ENCODE measurements around the gene ATRNL1.
"Not testable (repeated sequence)": the region's sequence is repeated elsewhere in the genome, so short reads cannot be mapped to it uniquely, and the experiment has no call there.

ATRNL1 gene

GRCh38 chr10:115167751-115168150, 74.6 kb downstream of the ATRNL1 start:
- Histone ChIP-seq H3K27me3 (ENCODE audit: insufficient read depth, poor library complexity, severe bottlenecking) (no peaks in the 10 kb centered on the region), H3K4me1 (ENCODE audit: insufficient read depth, poor library complexity, severe bottlenecking) (no peaks in the 10 kb centered on the region), H3K36me3 (ENCODE audit: low read depth) (no peaks in the 10 kb centered on the region), H3K27ac (ENCODE audit: poor library complexity, severe bottlenecking) (no peak overlapping the region), H3K4me3 (ENCODE audit: severe bottlenecking) (no peak overlapping the region), H3K9me3 (ENCODE audit: severe bottlenecking) (no peaks in the 10 kb centered on the region)
- no peak for TF ChIP-seq CTCF (IDR thresholded peaks at IDR 0.05; ENCODE audit: poor library complexity, severe bottlenecking)
- no peak for ATAC-seq (ENCODE audit: low read depth)
- no peak for DNase-seq (ENCODE audit: low spot score)

DNA sequence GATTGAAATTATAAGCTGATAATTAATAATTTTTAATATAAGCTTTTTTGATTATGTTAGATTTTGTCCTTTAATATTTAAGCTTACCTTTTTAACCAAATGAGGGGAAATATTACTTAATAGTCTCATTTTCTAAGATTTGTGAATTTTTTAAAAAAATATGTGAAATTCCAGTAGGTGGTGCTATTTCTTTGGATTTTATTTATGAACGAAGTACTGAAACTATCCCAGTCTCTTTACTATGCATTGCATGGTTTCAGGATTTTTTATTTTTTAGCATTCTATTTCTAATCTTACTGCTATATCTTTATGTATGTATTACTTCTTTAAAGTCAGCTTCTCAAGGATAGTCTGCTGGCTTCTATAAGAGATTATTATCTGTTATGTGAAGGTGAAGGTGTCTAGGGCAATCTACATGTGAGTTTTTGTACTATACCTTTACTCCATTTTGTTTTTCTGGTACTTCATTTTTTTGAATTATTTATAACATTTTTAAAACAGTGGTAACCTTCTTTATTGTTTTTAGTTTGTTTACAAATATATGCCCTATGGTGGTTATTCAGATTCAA, 78.3 kb downstream of the ATRNL1 start:
- ATAC-seq (ENCODE audit: low read depth) (peak; percentile 29; the same call in 1 of the 3 replicates), DNase-seq (ENCODE audit: low spot score) (no peak)
- Histone ChIP-seq H3K27ac (ENCODE audit: poor library complexity, severe bottlenecking) (no peak overlapping the region), H3K9me3 (ENCODE audit: severe bottlenecking) (no peaks in the 10 kb centered on the region), H3K4me3 (ENCODE audit: severe bottlenecking) (no peak overlapping the region), H3K4me1 (ENCODE audit: insufficient read depth, poor library complexity, severe bottlenecking) (no peaks in the 10 kb centered on the region), H3K36me3 (ENCODE audit: low read depth) (no peaks in the 10 kb centered on the region), H3K27me3 (ENCODE audit: insufficient read depth, poor library complexity, severe bottlenecking) (no peaks in the 10 kb centered on the region)
- TF ChIP-seq CTCF (IDR thresholded peaks at IDR 0.05; ENCODE audit: poor library complexity, severe bottlenecking), result peak; percentile 74

DNA sequence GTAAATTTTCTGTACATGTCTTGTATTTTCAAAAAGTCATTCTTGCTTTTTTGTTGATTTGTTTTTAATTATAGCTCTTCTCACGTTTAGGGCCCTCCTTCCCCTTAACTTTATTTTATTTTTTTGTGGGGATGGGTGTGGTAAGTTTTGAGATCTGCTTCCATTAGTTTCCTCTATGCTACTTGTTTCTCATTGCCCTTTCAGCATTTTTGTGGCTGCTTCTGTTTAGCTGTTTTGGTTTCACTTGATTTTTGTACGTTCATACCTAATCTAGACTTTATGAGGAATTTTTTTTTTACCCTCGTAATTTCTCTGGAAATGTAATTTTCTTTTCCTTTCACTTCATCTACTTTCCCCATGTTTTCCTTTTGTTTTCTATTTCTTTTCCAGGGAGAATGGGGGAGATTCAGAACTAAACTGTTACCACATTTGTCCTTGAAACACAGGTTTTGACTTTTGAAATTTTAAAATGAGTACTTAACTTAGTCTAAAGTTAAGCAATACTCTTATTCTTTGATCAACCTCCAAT, 80.8 kb downstream of the ATRNL1 start:
- H3K4me3 ChIP-seq (ENCODE audit: severe bottlenecking), result no peak overlapping the region
- H3K4me1 ChIP-seq (ENCODE audit: insufficient read depth, poor library complexity, severe bottlenecking), result no peaks in the 10 kb centered on the region
- ATAC-seq (ENCODE audit: low read depth) (no peak), DNase-seq (ENCODE audit: low spot score) (no peak)
- H3K27me3 ChIP-seq (ENCODE audit: insufficient read depth, poor library complexity, severe bottlenecking), result no peaks in the 10 kb centered on the region
- no peaks in the 10 kb centered on the region for H3K9me3 ChIP-seq (ENCODE audit: severe bottlenecking)
- H3K27ac ChIP-seq (ENCODE audit: poor library complexity, severe bottlenecking), result no peak overlapping the region
- TF ChIP-seq CTCF (IDR thresholded peaks at IDR 0.05; ENCODE audit: poor library complexity, severe bottlenecking), result no peak
- no peaks in the 10 kb centered on the region for H3K36me3 ChIP-seq (ENCODE audit: low read depth)

DNA sequence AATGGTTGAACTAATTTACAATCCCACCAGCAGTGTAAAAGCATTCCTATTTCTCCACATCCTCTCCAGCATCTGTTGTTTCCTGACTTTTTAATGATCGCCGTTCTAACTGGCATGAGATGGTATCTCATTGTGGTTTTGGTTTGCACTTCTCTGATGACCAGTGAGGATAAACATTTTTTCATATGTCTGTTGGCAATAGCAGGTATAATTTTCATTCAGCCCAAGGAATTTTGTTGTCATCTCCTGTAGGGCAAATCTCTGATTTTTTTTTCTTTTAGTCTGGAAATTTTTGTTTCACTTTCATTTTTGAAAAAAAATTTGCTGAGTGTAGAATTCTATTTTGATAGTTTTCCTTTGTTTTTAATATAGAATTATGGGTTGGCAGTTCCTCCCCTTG, 114.1 kb downstream of the ATRNL1 start:
- not testable (repeated sequence) for H3K27me3 ChIP-seq (ENCODE audit: insufficient read depth, poor library complexity, severe bottlenecking); DNase-seq (ENCODE audit: low spot score); H3K9me3 ChIP-seq (ENCODE audit: severe bottlenecking); ATAC-seq (ENCODE audit: low read depth); H3K4me3 ChIP-seq (ENCODE audit: severe bottlenecking); H3K36me3 ChIP-seq (ENCODE audit: low read depth); H3K27ac ChIP-seq (ENCODE audit: poor library complexity, severe bottlenecking); H3K4me1 ChIP-seq (ENCODE audit: insufficient read depth, poor library complexity, severe bottlenecking)

GRCh38 chr10:115209133-115209532, 116.0 kb downstream of the ATRNL1 start:
- no peak for TF ChIP-seq CTCF (IDR thresholded peaks at IDR 0.05; ENCODE audit: poor library complexity, severe bottlenecking)
- DNase-seq (ENCODE audit: low spot score), result no peak

More at GRCh38 chr10:115209133-115209532, 116.0 kb downstream of the ATRNL1 start:
- Histone ChIP-seq H3K27me3 (ENCODE audit: insufficient read depth, poor library complexity, severe bottlenecking) (peaks cover 4% of the 10 kb centered on the region), H3K36me3 (ENCODE audit: low read depth) (no peaks in the 10 kb centered on the region), H3K27ac (ENCODE audit: poor library complexity, severe bottlenecking) (no peak overlapping the region), H3K9me3 (ENCODE audit: severe bottlenecking) (no peaks in the 10 kb centered on the region), H3K4me3 (ENCODE audit: severe bottlenecking) (no peak overlapping the region), H3K4me1 (ENCODE audit: insufficient read depth, poor library complexity, severe bottlenecking) (no peaks in the 10 kb centered on the region)
- no peak for ATAC-seq (ENCODE audit: low read depth)

Data from RWPE2 (cell line).